Liver (tissue), 9 donors: ENCODE results near the gene CTXN1. TPM values are rescaled to one million over a fixed set of nuclear protein-coding genes. Genes with fewer than 3 reads are reported as not detected.

Experiments used
- DNase-seq: peaks from one replicate; pipeline ENCODE4 v3.0.0-alpha.2; 2017; ENCODE audit warnings: low spot score
- H3K27ac ChIP-seq, 2 donors: one replicate each; pipeline ENCODE4 v1.7.0; 2013; ENCODE audit warnings: inconsistent platforms in 2 of 2, low read length in 2 of 2, control low read depth in 1 of 2, low read depth in 1 of 2, mild to moderate bottlenecking in 1 of 2
- H3K27me3 ChIP-seq, 4 donors: one replicate each; pipeline versions ENCODE4 v1.6.1 to v1.7.0; 2013; ENCODE audit warnings: low read length in 3 of 4, inconsistent platforms in 1 of 4, mild to moderate bottlenecking in 1 of 4, moderate library complexity in 1 of 4; ENCODE audit not compliant: control insufficient read depth in 4 of 4, insufficient read depth in 4 of 4
- H3K36me3 ChIP-seq, 4 donors: one replicate each; pipeline versions ENCODE4 v1.6.1 to v1.7.0; 2013; ENCODE audit warnings: low read length in 3 of 4, mild to moderate bottlenecking in 3 of 4, low read depth in 1 of 4, moderate library complexity in 1 of 4; ENCODE audit not compliant: control insufficient read depth in 4 of 4, insufficient read depth in 3 of 4
- H3K4me1 ChIP-seq, 4 donors: one replicate each; pipeline versions ENCODE4 v1.6.1 to v1.7.0; 2013; ENCODE audit warnings: low read length in 3 of 4, mild to moderate bottlenecking in 3 of 4, moderate library complexity in 1 of 4; ENCODE audit not compliant: control insufficient read depth in 4 of 4, insufficient read depth in 4 of 4
- H3K4me3 ChIP-seq, 3 donors: one replicate each; pipeline versions ENCODE4 v1.6.1 to v1.7.0; 2013; ENCODE audit warnings: low read length in 3 of 3, control low read depth in 1 of 3, low read depth in 1 of 3, mild to moderate bottlenecking in 1 of 3
- H3K9ac ChIP-seq, 2 donors: one replicate each; pipeline ENCODE4 v1.7.0; 2013; ENCODE audit warnings: low read length in 2 of 2, mild to moderate bottlenecking in 2 of 2, moderate library complexity in 2 of 2, control low read depth in 1 of 2, low read depth in 1 of 2
- H3K9me3 ChIP-seq, 4 donors: one replicate each; pipeline versions ENCODE4 v1.6.1 to v1.7.0; 2013; ENCODE audit warnings: low read length in 3 of 4; ENCODE audit not compliant: control insufficient read depth in 4 of 4
- EGR1 ChIP-seq, 2 donors: IDR thresholded peaks; 2 replicates each; pipeline ENCODE4 v1.6.1; 2016 to 2018; ENCODE audit warnings: antibody characterized with exemption in 2 of 2, low read depth in 2 of 2
- FOXA1 ChIP-seq: IDR thresholded peaks from 2 replicates; pipeline ENCODE4 v1.6.1; 2016; ENCODE audit warnings: antibody characterized with exemption
- FOXA2 ChIP-seq: IDR thresholded peaks from 2 replicates; pipeline ENCODE4 v1.6.1; 2016; ENCODE audit warnings: antibody characterized with exemption
- GABPA ChIP-seq, 2 donors: IDR thresholded peaks in 1 of 2; conservative IDR thresholded peaks in 1 of 2; 2 replicates each; pipeline ENCODE4 v1.6.1; 2016; ENCODE audit warnings: antibody characterized with exemption in 2 of 2, mild to moderate bottlenecking in 1 of 2, moderate library complexity in 1 of 2
- HNF4A ChIP-seq, 2 donors: conservative IDR thresholded peaks; 2 replicates each; pipeline ENCODE4 v1.6.1; 2016; ENCODE audit warnings: antibody characterized with exemption in 2 of 2, mild to moderate bottlenecking in 2 of 2
- HNF4G ChIP-seq: IDR thresholded peaks from 2 replicates; pipeline ENCODE4 v1.6.1; 2016; ENCODE audit warnings: antibody characterized with exemption
- NR2F2 ChIP-seq: IDR thresholded peaks from 2 replicates; pipeline ENCODE4 v1.6.1; 2016; ENCODE audit warnings: antibody characterized with exemption
- RAD21 ChIP-seq, 2 donors: IDR thresholded peaks; 2 replicates each; pipeline ENCODE4 v1.6.1; 2016; ENCODE audit warnings: antibody characterized with exemption in 2 of 2, mild to moderate bottlenecking in 2 of 2
- REST ChIP-seq: IDR thresholded peaks from 2 replicates; pipeline ENCODE4 v1.6.1; 2016; ENCODE audit warnings: antibody characterized with exemption, mild to moderate bottlenecking
- RXRA ChIP-seq, 2 donors: IDR thresholded peaks; 2 replicates each; pipeline ENCODE4 v1.6.1; 2017 to 2018; ENCODE audit warnings: antibody characterized with exemption in 2 of 2, mild to moderate bottlenecking in 1 of 2
- TAF1 ChIP-seq: conservative IDR thresholded peaks from 2 replicates; pipeline ENCODE4 v1.6.1; 2016; ENCODE audit warnings: antibody characterized with exemption, mild to moderate bottlenecking
- YY1 ChIP-seq: IDR thresholded peaks from 2 replicates; pipeline ENCODE4 v1.6.1; 2016; ENCODE audit warnings: antibody characterized with exemption, mild to moderate bottlenecking
- WGBS: extraction: QIAGEN DNeasy Blood & Tissue Kit; methylation state at CpG from one replicate; pipeline ENCODE4 v1.1.7; 2013; 5-methylcytosine and 5-hydroxymethylcytosine counted together
- polyA plus RNA-seq, 2 donors: library from polyadenylated mRNA; stranded (reverse) in 1 of 2; unstranded in 1 of 2; fragments of 200-250 nt in 1 of 2; fragments of >200 nt in 1 of 2; fragmentation: Nextera tagmentation in 1 of 2; extraction: Ambion mirVana in 1 of 2; gene quantifications; one replicate each; pipeline versions ENCODE4 v1.2.1 to v1.2.3, GENCODE V29; 2013 to 2015
- total RNA-seq, 2 donors: library from RNA; depleted of rRNA; stranded (reverse); fragments of >200 nt; gene quantifications; one replicate each; pipeline ENCODE4 v1.2.3, GENCODE V29; 2014
- TF ChIP-seq, protein P1 (sequence below): IDR thresholded peaks from 2 replicates; pipeline ENCODE4 v1.6.1; 2016; ENCODE audit warnings: antibody characterized with exemption
- TF ChIP-seq, protein P2 (sequence below): IDR thresholded peaks from 2 replicates; pipeline ENCODE4 v1.6.1; 2016; ENCODE audit warnings: antibody characterized with exemption
- TF ChIP-seq, protein P3 (sequence below): IDR thresholded peaks from 2 replicates; pipeline ENCODE4 v1.6.1; 2016; ENCODE audit warnings: antibody characterized with exemption
- donor health status: healthy.
- donor health status: healthy.
- donor health status: healthy.
- donor health status: healthy.
- donor health status: healthy.

The CTXN1 gene
- total and polyA plus RNA-seq, 4 donors = 0.07 to 0.14 (median 0.08) TPM; not detected in 1

DNA sequence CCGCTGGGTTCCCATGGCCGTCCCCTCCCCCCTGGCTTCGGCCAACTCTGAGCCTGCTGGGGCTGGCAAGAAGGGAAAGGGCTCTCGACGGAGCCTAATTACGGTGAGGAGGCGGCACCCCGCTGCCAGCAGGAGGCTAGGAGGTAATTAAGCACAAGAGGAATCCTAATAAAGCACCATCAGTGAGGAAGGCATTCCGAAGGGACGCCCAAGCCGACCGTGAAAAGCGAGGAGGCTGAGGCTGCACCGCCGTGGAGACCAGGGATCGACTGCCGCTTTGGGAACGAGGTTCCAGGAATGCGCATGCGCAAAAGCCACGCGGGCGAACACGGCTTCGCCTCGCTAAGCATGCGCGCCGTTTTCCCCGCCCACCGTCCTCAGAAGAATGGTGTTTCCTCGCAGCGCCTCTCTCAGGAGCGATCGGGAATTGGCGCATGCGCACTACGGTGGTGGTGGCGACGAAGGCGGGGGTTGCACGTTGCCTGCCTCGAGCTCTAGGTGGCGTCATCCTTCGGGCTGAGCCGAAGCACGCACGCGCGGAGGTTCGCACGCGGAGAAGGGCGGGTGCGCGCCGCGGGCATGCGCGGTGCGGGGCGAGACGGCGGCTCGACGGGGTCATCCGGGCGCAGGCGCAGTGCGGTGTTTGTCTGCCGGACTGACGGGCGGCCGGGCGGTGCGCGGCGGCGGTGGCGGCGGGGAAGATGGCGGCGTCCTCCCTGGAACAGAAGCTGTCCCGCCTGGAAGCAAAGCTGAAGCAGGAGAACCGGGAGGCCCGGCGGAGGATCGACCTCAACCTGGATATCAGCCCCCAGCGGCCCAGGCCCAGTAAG is 22.5 kb downstream of the CTXN1 start, which contains the start of gene MAP2K7 (continued):
- TF ChIP-seq GABPA (IDR thresholded peaks at IDR 0.05 in 1 of 2, conservative IDR thresholded peaks at IDR 0.05 in 1 of 2) (no peak), RAD21 (IDR thresholded peaks at IDR 0.05) (peak in 1 of 2 donors; percentile 56), FOXA1 (no peak)

- TF ChIP-seq, protein P1, sequence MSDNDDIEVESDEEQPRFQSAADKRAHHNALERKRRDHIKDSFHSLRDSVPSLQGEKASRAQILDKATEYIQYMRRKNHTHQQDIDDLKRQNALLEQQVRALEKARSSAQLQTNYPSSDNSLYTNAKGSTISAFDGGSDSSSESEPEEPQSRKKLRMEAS = no peak
- peak; percentile 91 for TF ChIP-seq NR2F2
- TF ChIP-seq, protein P2, sequence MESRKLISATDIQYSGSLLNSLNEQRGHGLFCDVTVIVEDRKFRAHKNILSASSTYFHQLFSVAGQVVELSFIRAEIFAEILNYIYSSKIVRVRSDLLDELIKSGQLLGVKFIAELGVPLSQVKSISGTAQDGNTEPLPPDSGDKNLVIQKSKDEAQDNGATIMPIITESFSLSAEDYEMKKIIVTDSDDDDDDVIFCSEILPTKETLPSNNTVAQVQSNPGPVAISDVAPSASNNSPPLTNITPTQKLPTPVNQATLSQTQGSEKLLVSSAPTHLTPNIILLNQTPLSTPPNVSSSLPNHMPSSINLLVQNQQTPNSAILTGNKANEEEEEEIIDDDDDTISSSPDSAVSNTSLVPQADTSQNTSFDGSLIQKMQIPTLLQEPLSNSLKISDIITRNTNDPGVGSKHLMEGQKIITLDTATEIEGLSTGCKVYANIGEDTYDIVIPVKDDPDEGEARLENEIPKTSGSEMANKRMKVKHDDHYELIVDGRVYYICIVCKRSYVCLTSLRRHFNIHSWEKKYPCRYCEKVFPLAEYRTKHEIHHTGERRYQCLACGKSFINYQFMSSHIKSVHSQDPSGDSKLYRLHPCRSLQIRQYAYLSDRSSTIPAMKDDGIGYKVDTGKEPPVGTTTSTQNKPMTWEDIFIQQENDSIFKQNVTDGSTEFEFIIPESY = no peak
- no peak for TF ChIP-seq GABPA (IDR thresholded peaks at IDR 0.05 in 1 of 2, conservative IDR thresholded peaks at IDR 0.05 in 1 of 2)
- no peak for TF ChIP-seq YY1
- TF ChIP-seq RXRA (IDR thresholded peaks at IDR 0.05) = peak in 1 of 2 donors; percentile 75
- peak in 1 of 2 donors; percentile 34 for TF ChIP-seq HNF4A (conservative IDR thresholded peaks at IDR 0.05)
- TF ChIP-seq FOXA1 = no peak
- no peak for TF ChIP-seq FOXA2
- 9% methylated on average over 20 of the region's 20 CpGs for WGBS
- Histone ChIP-seq H3K9me3 (no peaks in the 10 kb centered on the region), H3K36me3 (peaks cover 0 to 1% (median 0%) of the 10 kb centered on the region in 4 donors), H3K9ac (peak overlapping the region; percentile 10 to 63), H3K4me3 (peak overlapping the region; percentile 65 to 75 (median 65)), H3K27ac (peak overlapping the region; percentile 82 to 90), H3K27me3 (no peaks in the 10 kb centered on the region), H3K4me1 (peaks cover 8 to 37% (median 22%) of the 10 kb centered on the region in 4 donors)
- DNase-seq = no peak
Observed at GRCh38 chr19:7902796-7903243, 23.1 kb downstream of the CTXN1 start.

DNA sequence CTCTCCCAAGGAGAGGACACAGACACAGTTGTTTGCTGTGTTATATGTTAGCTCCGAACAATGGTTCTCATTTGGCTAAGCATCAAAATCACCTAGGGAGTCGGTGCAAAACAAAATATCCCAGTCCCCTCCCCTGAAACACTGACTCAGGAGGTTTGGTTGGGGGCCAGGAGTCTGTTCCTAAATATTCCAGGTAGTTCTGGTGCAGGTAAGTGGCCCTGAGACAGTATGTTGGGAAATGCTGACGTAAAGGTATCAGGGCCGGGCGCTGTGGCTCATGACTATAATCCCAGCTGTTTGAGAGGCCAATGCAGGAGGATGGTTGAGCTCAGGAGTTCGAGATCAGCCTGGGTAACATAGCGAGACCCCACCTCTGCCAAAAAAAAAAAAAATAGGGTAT is 24.6 kb downstream of the CTXN1 start:
- WGBS = 95% methylated on average over 7 of the region's 7 CpGs
- no peak overlapping the region for H3K9ac ChIP-seq
- H3K4me1 ChIP-seq = peaks cover 9 to 42% (median 28%) of the 10 kb centered on the region in 4 donors
- H3K27ac ChIP-seq = no peak overlapping the region
- no peak overlapping the region for H3K4me3 ChIP-seq
- no peak for TF ChIP-seq REST
- no peak for TF ChIP-seq EGR1 (IDR thresholded peaks at IDR 0.05; ENCODE audit: low read depth in 2 of 2)
- TF ChIP-seq RAD21 (IDR thresholded peaks at IDR 0.05) = no peak
- no peak for TF ChIP-seq TAF1
- TF ChIP-seq, protein P3, sequence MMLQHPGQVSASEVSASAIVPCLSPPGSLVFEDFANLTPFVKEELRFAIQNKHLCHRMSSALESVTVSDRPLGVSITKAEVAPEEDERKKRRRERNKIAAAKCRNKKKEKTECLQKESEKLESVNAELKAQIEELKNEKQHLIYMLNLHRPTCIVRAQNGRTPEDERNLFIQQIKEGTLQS = no peak
- TF ChIP-seq YY1 = no peak
- no peak for TF ChIP-seq NR2F2
- TF ChIP-seq HNF4G = no peak
- no peaks in the 10 kb centered on the region for H3K36me3 ChIP-seq
- H3K9me3 ChIP-seq = no peaks in the 10 kb centered on the region
- no peak for DNase-seq
- H3K27me3 ChIP-seq = no peaks in the 10 kb centered on the region
